Islet precursor cell (in vitro differentiated cells): Measurements from ENCODE around the gene LRRC17.
A peak's percentile ranks its signal among the peaks of the same experiment; 100 is the strongest.
"Not testable (repeated sequence)": the region's sequence is repeated elsewhere in the genome, so short reads cannot be mapped to it uniquely, and the experiment has no call there.

Experiments
- DNase-seq: peaks from one replicate; pipeline ENCODE4 v3.0.0-alpha.2; 2018

LRRC17 gene

DNA sequence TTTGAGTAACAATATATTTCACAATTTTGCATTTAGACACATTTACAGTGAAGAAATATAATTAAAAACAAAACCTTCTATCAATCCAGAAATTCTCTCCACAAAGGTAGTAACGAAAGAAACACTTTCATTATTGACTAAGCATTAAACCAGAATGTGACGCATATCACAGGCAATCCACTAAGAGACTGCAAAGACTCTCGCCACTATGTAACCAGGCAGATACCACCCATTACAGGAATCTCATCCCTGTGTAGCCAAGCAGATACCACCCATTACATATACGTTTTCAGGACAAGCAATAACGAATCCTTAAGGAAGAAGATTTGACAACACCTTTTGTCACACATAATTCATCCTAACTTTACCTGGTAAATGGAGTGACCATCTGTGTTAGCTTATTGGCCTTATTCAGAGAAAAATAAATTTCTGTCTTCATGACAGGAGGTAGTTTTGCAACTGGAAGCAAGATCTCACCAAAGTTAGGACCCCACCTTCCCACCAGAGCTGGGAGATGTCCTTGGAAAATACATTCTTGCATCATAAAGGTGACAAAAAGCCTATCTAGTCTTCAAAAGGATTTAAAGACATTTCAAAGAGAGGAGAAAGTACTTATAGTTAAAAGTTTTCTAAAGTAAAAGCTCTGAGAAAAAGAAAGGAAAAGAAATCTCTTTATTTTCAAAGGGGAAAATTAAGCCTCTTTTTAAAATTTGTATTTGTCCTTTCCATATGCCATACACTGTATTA, 30.8 kb downstream of the LRRC17 start:
- no peak for DNase-seq

DNA sequence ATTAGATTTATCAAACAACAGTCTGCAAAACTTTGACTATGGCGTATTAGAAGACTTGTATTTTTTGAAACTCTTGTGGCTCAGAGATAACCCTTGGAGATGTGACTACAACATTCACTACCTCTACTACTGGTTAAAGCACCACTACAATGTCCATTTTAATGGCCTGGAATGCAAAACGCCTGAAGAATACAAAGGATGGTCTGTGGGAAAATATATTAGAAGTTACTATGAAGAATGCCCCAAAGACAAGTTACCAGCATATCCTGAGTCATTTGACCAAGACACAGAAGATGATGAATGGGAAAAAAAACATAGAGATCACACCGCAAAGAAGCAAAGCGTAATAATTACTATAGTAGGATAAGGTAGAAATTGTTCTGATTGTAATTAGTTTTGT, 31.4 kb downstream of the LRRC17 start:
- DNase-seq = no peak

DNA sequence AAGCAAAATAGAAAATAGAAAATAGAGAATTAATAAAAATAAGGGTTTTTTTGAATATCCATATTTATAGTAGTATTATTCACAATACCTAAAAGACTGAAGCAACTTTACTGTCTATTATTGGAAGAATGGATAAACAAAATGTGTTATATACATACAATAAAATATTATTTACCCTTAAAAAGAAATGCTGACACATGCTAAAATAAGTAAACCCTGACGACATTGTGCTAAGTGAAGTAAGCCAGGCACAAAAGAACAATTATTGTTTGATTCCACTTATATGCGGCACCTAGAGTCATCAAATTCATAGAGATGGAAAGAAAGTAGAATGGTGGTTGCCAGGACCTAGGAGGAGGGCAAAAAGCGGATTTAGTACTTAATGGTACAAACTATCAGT, 39.0 kb downstream of the LRRC17 start:
- DNase-seq = no peak

DNA sequence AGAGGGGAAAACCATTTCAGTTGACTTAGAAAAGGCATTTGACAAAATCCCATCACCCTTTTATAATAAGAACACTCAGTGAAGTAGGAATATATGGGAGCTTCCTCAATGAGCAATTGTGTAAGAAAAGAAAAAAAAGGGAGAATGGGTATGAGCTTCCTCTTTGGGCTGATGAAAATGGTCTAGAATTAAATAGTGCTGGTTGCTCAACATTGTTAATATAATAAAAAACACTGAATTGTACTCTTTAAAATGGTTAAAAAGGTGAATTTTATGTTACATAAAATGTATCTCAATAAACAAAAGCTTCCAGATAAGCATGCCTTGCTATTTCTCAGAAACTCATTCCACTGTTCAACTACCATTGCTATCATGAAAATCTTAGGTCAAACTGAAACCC, 40.6 kb downstream of the LRRC17 start:
- no peak for DNase-seq

DNA sequence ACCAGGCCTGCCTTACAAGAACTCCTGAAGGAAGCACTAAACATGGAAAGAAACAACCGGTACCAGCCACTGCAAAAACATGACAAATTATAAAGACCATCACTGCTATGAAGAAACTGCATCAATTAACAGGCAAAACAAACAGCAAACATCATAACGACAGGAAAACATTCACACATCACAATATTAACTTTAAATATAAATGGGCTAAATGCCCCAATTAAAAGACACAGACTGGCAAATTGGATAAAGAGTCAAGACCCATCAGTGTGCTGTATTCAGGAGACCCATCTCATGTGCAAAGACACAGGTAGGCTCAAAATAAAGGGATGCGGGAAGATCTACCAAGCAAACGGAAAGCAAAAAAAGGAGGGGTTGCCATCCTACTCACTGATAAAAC, 41.6 kb downstream of the LRRC17 start:
- DNase-seq = not testable (repeated sequence)

DNA sequence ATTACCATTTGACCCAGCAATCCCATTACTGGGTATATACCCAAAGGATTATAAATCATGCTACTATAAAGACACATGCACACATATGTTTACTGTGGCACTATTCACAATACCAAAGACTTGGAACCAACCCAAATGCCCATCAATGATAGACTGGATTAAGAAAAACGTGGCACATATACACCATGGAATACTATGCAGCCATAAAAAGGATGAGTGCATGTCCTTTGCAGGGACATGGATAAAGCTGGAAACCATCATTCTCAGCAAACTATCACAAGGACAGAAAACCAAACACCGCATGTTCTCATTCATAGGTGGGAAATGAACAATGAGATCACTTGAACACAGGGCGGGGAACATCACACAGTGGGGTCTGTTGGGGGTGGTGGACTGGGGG, 45.2 kb downstream of the LRRC17 start:
- not testable (repeated sequence) for DNase-seq

DNA sequence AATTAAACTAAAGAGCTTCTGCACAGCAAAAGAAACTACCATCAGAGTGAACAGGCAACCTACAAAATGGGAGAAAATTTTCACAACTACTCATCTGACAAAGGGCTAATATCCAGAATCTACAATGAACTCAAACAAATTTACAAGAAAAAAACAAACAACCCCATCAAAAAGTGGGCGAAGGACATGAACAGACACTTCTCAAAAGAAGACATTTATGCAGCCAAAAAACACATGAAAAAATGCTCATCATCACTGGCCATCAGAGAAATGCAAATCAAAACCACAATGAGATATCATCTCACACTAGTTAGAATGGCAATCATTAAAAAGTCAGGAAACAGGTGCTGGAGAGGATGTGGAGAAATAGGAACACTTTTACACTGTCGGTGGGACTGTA, 49.2 kb downstream of the LRRC17 start:
- DNase-seq = not testable (repeated sequence)

DNA sequence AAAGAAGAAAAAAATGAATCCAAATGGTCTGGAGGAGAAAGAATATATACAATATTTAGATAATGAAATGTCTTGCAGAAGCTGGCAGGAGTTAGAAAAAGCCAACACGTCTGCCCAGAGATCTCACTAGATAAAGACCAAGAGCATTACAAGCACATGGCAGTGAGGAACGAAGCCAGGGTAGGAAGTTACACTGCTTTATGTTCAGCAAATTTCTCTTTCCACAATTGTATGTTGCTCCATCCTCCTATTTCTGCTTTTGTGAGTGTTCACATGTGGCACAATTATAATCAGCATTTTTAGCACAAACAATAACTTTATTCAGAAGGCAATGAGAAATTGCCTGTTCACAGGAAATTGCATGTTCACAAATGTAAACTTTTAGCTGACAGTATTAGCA, 53.7 kb downstream of the LRRC17 start:
- no peak for DNase-seq

DNA sequence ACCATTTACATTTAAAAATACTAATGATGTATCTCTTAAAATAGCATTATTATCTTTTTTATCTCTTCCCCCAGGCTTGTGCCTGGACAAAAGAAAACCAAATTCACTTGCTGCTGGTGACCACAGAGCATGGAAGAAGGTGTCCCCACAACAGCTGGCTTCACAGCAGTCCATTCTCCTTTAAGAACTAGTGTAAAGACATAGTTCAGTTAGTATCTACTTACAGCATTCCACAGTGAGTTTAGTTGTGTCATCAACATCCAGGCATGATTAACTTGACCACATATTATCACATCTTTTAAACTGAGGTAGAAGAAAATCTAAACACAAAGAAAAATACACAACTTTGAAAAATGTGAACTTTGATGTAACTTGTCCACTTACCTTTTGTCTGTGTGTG, 55.0 kb downstream of the LRRC17 start:
- DNase-seq = no peak

DNA sequence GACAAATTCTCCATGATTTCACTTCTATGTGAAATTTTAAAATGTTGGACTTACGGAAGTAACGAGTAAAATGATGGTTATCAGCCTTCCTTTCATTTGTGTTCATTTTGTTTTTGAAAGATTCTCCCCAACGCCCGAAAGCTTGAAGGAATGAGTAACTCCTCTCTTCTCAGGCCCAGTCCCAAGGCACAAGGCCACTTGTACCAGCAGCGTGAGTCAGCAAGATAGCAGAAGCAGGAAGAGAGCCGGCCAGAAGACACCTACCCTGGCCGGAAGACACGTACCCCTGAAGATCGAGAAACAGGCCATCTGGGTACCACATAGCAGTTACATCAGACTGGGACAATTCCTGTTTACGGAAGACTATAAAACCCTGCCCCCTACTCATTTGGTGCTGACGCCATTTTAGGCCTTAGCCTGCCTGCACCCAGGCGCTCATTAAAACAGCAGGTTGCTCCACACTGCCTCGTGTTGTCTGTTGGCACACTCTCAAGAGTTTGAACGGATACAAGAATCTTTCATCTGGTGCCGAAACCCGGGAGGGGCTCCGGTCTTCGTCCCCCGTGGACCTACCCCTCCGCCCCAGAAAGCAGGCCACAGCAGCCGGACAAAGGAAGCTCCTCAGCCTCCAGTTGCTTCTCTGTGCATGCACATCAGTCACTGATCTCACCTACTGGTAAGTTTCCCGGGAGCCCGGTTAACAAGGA, 60.4 kb downstream of the LRRC17 start:
- DNase-seq = no peak

DNA sequence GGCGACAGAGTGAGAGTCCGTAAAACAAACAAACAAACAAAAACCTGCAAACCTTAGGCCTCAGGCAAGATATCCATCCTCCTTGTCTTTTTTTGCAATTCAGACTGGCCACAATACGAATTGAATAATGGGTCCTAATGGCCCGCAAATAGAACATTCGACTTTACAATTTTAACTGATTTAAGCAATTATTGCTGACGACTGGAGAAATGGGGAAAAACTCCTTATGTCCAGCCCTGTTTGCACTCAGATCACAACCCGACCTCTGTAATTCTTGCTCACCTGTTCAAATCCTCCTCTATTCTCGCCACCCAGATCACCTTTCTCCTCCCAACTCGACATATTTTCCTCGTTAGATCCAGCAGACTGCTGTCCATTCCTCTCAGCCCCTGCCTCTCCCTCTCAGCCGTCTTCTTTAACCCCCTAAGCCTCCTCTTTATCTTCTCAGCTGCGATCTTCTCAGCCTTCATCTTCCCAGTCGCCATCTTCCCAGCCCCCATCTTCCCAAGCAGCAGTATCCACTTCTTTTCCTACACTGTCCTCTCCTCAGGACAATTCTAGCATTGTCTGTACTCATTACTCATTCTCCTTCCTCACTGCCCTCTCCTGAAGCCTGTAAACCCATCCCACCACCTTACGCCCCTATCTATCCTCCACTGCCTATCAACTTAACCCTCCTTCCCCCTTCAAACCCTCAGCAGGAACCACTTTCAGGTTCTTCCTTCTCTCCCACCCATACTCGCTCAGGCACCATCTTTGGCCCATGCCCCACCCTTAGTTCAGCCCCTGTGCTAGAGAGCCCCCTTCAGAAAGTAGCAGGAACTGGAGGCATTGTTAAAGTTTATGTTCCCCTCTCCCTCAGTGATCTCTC, 61.8 kb downstream of the LRRC17 start:
- no peak for DNase-seq

DNA sequence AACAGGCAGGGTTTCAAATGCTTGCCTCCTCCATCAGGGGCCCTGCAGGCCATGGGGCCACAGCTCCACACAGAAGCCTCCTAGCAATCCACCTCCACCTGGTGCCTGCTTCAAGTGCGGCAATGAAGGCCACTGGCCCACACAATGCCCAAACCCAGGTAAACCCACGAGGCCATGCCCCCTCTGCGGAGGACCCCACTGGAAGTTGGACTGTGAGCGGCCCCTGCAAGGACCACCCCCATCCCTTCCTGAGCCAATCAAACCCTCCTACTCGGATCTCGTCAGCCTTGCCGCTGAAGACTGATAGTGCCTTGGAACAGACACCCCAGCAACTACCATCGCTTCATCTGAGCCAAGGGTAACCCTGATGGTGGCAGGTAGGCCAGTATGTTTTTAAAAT, 63.1 kb downstream of the LRRC17 start:
- no peak for DNase-seq

DNA sequence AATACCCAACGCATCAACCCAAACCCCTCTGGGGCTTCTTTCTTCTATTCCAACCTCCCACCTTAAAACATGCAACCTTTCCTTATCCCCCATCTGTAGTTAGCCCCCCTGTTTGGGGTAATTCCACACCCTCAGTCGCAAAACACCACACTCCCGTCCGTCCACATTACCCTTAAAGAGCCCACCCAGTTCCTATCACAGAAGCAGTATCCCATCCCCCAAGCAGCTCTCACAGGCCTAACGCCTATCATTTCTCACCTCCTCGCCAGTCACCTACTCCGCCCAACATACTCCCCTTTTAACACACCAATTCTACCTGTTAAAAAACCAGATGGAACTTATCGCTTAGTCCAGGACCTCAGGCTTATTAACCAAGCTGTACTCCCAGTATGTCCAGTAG, 63.7 kb downstream of the LRRC17 start:
- no peak for DNase-seq

DNA sequence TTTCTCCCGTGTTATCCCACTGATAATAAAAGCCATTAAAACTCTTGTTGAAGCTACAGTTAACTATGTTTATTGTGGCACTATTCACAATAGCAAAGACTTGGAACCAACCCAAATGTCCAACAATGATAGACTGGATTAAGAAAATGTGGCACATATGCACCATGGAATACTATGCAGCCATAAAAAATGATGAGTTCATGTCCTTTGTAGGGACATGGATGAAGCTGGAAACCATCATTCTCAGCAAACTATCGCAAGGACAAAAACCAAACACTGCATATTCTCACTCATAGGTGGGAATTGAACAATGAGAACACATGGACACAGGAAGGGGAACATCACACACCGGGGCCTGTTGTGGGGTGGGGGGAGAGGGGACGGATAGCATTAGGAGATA, 64.8 kb downstream of the LRRC17 start:
- not testable (repeated sequence) for DNase-seq

DNA sequence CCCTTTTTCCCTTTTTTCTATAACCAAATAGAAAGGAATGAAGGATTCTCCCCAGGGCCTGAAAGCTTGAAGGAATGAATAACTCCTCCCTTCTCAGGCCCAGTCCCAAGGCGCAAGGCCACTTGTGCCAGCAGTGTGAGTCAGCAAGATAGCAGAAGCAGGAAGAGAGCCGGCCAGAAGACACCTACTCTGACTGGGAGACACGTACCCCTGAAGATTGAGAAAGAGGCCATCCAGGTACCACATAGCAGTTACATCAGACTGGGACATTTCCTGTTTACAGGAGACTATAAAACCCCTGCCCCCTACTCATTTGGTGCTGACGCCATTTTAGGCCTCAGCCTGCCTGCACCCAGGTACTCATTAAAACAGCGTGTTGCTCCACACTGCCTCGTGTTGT, 65.5 kb downstream of the LRRC17 start:
- peak; percentile 80 for DNase-seq

DNA sequence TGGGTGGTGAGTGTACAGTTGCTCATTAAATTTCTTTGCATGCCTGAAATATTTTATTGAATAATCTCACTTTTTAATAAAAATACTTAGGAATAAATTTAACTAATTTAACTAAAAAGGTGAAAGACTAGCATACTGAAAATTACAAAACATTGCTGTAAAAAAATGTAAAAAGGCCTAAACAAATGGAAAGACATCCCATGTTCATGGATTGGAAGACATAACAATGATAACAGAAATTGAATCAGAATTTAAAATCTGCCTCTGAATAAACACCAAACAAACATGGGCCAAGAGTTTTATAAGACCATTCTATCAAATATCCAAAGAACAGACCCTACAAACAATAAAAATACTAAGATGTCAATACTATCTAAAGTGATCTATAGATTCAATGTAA, 66.9 kb downstream of the LRRC17 start:
- no peak for DNase-seq

DNA sequence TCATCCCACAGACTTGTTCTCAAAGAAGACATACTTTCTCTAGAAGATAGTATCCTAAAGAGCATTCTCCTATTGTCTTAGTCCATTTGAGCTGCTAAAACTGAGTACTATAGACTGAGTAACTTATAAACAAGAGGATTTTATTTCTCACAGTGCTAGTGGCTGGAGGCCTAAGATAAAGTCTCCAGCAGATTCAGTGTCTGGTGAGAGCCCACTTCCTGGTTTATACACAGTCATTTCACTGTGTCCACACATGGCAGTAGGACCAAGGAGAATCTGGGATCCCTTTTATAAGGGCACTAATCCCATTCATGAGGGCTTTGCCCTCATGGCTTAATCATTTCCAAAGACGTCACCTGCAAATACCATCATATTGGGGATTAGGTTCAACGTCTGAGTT, 68.7 kb downstream of the LRRC17 start:
- DNase-seq = no peak

DNA sequence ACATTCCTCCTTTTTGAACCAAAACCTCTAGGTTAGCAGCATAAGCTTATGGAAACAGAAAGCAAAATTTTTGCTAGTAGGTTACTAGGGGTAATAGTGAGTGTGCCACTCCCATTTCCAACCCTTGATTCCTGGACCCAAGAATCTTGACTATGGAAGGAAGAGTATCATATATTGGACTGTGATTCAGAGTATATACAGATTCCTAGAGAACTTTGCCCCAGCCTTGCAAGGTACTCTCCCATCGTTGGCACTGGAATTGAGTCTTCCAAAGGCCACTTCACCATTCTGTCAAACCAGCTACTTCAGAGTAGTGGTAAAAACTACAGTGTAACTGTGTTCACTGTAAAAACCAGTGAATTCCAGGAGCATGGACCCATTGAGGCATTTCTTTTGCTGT, 69.4 kb downstream of the LRRC17 start:
- no peak for DNase-seq

DNA sequence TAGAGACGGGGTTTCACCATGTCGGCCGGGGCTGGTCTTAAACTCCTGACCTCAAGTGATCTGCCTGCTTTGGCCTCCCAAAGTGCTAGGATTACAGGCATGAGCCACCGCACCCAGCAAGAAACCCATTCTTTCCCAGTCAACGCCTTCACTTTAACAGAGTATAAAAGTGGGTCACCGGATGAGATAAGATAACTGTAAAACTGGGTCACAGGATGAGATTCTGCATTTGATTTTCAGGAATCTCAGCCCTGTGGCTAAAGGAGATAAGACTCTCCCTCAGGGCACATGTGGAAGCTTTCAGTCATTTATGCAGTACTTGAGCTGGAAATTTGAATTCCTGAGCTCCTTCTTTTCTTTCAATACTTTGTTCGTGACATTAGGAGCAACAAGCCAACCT, 70.8 kb downstream of the LRRC17 start:
- DNase-seq = no peak

DNA sequence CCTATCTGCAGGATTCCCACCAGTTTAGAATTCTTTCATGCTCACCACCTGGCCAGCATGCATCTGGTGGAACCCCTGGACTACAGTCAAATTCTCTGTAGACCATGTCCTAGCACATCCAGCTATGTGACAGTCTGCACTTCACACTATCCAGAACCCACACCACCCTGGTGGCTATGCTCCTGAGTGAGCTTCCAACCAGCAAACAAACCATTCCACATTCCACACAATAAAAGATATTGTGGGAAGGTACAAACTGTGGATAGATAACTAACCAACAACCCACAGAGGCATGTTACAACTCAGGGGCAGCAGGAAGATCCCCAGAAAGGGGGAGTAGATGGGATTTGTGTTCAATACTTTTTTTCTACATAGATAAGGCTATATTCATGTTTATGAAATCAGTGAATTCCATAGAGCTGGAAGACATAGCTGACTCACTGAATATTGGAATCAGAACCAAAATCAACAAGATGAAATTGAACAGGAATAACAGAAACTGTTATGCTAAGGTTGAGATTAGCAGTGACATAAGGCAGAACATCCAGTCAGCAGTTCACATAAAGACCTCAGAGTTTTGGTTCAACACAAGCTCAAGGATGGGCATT, 72.5 kb downstream of the LRRC17 start:
- DNase-seq = no peak

DNA sequence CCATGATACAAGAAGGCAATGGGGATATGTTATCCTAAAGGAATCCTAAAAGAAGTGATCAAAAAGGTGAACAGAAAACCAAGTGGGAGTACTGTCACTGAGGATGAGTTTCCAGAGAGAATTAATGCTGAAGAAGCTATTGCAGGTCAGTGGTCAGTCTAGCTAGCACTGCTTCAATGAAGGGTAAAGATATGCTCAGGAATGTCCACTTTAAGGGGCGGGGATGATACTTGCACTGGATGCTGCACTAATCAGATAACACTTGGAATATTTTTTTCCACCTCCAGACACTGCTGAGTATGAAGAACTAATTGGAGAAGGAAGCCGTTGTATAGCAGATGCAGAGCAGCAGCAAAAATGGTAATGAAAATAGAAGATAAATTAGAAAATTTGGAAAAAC, 75.3 kb downstream of the LRRC17 start:
- DNase-seq = no peak

DNA sequence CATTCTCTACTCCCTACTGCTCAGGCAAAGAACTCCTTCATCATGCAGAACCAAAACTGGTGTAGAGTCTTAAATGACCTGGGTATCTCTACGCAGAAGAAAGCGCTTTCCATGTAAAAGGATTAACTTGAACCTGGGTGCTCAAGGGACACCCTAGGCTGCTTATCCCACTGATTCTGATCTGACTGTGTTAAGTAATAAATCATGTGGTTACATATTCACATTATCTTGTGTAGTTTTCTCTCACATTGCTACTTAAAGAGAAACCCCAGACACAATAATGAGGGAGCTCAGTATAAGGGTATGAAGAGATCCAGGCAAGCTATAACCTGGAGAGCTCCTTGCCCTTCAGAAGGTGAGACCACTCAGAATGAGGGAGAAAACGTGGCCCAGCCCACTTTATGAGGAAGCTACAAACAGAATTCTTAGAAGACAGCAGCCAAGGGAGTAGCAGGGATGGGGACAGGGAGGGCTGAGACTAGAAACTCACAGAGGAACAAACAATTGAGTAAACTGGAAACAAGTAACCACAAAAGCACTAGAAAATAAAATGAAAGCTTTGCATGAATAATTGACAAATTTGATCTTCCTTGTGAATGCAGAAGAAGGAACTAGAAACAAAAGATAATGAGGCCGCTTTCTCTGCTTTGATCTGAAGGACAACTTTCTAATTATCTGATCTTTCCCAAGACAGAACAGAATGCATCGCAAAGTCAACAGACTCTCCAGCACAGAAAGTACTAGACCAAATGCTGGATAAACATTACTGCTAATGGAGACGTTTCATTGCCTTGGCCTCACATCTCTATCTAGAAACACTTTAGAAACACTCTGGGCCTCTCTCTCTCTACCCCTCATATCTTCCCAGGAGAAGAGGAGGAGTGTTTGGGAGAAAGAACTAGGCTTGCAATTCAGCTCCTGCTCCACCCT, 76.1 kb downstream of the LRRC17 start:
- DNase-seq = no peak
